Dermis microvascular lymphatic vessel endothelial cell (primary cell): ENCODE measurements around the gene PNMT. TPM values are rescaled to one million over a fixed set of nuclear protein-coding genes. Genes with fewer than 3 reads are reported as not detected.
A peak's percentile ranks its signal among the peaks of the same experiment; 100 is the strongest.

Experiments used
- DNase-seq, 2 donors: peaks; one replicate each; pipeline versions ENCODE4 v3.0.0 to v3.0.0-alpha.2; 2010; ENCODE audit warnings: low read depth in 2 of 2
- total RNA-seq: library from RNA; depleted of rRNA; stranded (reverse); fragments of >200 nt; gene quantifications from 2 replicates; pipeline ENCODE4 v1.2.1, GENCODE V29; 2014

PNMT gene
- total RNA-seq, 1 donor from 2014 or later, result 1.2 TPM

DNA sequence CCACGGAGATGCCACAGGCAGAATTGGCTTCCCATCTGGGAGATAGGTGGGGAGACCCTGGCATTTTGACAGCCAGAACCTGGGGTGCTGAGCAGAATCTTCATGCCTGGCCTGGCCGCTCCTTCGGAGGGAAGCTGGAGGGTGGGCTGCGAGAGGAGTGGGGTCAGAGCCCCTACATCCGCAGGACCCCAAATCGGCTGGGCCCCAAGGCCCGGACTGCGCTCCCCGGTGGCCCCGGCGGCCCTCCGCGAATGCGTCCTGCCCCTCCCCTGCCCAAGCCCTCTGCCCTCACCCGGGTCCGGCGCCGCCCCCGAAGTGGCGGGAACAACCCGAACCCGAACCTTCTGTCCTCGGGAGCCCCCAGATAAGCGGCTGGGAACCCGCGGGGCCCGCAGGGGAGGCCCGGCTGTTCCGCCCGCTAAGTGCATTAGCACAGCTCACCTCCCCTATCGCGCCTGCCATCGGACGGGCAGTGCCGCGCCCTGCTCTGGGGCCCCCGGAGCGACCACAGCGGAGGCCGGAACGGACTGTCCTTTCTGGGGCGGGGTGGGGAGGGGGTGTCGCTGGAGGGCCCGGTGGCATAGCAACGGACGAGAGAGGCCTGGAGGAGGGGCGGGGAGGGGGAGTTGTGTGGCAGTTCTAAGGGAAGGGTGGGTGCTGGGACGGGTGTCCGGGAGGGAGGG, 850 bp upstream of the PNMT start:
- DNase-seq, result no peak

DNA sequence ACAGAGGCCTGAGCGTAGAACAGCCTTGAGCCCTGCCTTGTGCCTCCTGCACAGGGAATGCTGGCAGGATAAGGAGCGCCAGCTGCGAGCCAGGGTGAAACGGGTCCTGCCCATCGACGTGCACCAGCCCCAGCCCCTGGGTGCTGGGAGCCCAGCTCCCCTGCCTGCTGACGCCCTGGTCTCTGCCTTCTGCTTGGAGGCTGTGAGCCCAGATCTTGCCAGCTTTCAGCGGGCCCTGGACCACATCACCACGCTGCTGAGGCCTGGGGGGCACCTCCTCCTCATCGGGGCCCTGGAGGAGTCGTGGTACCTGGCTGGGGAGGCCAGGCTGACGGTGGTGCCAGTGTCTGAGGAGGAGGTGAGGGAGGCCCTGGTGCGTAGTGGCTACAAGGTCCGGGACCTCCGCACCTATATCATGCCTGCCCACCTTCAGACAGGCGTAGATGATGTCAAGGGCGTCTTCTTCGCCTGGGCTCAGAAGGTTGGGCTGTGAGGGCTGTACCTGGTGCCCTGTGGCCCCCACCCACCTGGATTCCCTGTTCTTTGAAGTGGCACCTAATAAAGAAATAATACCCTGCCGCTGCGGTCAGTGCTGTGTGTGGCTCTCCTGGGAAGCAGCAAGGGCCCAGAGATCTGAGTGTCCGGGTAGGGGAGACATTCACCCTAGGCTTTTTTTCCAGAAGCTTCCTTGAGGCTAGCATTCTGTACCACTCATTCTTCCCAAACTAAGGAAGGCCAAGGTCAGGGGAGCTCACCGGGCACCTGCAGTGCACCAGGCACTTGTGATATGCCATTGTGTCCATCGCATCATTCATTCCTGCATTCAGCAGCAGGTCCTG, 1.9 kb downstream of the PNMT start:
- no peak for DNase-seq

- DNase-seq, result no peak
These were observed 2.5 kb downstream of the PNMT start for GRCh38 chr17:39670746-39671145.

DNA sequence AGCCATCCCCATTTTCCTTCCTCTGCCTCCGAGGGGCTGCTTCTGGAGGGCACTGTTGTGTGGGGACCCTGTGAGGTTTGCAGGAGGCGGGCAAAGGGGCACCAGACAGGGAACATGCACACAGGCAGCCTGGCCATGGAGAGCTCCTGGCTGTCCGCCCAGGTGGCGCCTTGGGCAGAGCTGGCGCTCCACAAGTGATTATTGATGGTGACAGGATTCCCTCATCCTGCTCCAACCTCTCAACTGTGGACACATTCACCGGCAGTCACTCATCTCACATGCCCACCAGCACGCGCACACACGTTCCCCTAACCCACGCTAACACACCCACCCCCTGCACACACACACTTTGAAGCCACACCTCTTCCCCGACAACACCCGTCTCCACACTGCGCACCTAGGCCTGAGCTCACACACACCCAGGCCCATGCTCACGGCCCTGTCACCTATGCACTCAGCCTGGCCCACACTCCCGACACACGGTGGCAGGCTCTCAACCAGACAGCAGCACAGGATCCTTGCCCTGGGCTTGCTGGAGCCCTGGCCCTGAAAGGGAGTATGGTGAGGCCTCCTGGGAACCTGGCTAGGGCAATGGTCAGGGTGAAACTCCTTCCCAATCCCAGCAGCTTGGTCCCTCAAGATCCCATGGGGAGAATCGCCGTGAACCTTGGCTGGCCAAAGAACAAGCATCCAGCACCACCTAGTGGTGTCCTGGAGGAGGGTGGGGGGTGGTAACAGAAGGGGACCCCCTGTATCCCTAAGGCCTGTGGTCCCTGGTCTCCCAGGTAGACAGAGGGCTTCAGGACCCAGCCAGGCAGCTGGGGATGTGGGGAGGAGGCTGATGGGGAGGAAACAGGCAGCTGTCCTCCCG, 3.6 kb downstream of the PNMT start:
- DNase-seq, result peak in 1 of 2 donors; percentile 59

- DNase-seq, result no peak
These were observed 4.5 kb downstream of the PNMT start for GRCh38 chr17:39672522-39673334.

GRCh38 chr17:39673335-39674081, 5.3 kb downstream of the PNMT start:
- no peak for DNase-seq

DNA sequence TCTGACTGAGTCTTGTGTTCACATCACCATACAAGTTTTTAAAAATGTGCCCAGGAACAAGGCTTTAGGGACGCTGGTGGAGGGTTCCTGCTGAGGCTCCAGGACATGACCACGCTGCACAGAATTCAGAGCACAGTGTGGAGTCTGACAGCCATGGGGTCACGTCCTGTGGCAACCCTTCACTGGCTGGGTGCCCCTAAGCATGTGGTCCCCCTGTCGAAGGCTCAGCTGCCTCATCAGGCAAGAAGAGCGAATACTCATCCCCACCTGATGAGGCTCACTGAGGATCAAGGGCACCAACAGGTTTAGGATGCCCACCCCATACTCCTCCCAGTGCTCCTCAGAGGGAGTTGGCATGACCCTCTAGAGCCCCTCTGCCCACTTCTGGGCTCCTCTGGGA, 5.9 kb downstream of the PNMT start:
- DNase-seq, result no peak

DNA sequence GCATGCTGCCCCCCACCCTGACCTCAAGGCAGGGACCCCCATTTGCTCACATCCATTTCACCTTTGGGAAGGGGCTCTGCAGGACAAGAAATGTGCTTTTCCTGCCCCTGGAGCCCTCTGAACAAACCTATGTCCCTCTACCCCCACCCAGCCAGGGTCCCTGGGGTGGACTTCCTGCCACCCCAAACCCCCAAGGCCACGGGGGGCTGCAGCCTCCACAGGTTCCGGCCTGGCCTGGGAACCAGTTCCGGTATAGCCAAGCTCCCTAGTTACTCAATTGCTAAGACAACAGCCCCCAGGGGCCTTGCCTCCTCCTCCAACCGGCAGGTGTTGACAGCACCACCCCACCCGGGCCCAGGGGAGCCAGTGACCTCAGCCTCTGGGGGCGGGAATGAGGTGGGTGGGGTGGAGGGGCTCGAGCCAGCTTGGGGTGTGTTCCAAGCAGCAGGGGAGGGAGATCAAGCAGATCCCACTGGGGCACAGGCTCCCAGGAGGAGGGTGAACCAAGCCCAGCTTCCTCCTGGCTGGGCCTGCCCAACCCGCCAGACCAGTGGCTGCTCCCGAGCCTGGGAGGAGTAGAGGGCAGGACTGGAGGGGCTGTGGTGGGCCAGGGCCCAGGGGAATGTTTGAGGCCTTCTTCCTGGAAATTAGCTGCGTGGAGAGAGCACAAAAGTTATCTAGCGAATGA, 6.6 kb downstream of the PNMT start:
- DNase-seq, result no peak

- no peak for DNase-seq
These were observed 7.3 kb downstream of the PNMT start for GRCh38 chr17:39675390-39676082.

- no peak for DNase-seq
These were observed 8.1 kb downstream of the PNMT start for GRCh38 chr17:39676198-39676819.

DNA sequence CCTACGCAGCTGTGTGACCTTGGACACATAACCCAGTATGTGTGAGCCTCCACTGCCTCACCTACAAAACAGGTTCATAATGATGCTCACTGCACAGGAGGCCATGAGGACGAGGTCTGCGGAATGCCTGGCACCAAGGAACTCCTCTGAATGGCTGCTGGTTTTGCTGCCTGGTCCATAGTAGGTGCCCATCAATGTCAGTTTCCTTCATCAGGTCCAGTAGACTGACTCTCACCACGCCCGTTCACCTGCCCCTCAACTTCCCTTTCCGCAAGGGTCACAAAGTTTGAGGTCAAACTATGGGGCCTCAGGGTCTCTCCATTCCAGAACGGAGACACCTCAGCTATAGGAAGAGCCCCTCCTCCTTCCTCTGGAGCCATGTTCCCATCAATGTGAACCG, 8.8 kb downstream of the PNMT start:
- no peak for DNase-seq

GRCh38 chr17:39677542-39678339, 9.5 kb downstream of the PNMT start:
- DNase-seq, result no peak

- DNase-seq, result no peak
These were observed 10.3 kb downstream of the PNMT start for GRCh38 chr17:39678340-39679116.

DNA sequence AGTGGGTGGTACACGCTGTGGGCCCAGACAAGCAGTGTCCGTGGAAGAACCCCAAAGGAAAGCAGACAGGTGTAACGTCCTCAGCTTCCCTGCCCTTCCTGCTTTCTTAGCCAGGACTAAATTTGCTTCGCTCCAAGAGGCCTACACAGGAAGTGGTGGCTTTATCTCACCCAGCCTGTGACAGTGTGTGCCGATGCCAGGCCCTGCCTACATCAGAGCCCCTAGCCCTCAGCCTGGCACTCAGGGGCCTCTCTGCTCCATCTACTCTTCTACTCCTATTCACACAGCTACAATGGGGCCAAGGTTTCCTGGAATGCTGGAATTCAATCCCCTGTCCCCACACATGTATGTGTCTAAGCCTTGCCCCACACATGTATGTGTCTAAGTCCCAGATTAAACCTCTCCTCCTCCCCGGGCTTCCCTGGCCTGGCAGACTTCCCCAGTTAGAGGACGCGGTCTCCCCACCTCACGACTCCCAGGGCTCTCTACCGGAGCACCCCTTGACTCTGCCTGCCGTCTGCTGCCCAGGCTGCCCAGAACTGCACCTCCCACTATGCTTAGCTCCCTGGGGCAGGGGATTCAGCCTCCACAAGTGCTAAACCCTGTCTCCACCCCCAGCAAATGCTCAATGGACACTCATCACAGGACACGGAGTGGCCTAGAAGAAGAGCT, 11.4 kb downstream of the PNMT start:
- DNase-seq, result no peak

- DNase-seq, result no peak
These were observed 15.2 kb downstream of the PNMT start for GRCh38 chr17:39683295-39683939.
